A549 (cell line): Measurements from ENCODE around the gene CRNKL1. TPM values are rescaled to one million over a fixed set of nuclear protein-coding genes. Genes with fewer than 3 reads are reported as not detected.

Experiments
- ATAC-seq, 2 experiments: fragments of 200-7000 bp in 1 of 2; fragments of >200 bp in 1 of 2; cut with Nextera tagmentation in 1 of 2; cut with Tn5 transposase in 1 of 2; 3 replicates each; pipeline versions ENCODE4 v1.8.0 to v1.9.1; 2018 to 2020; ENCODE audit warnings: mild to moderate bottlenecking in 1 of 2, moderate library complexity in 1 of 2
- CTCF ChIA-PET: fragments of 300-600 bp; sonication (Branson Sonifier 250); formaldehyde crosslinking; extraction: SDS; loops from one replicate; lab custom pipeline; 2021; ENCODE audit warnings: antibody characterized with exemption, inconsistent platforms; lab: Yijun Ruan, JAX
- POLR2A ChIA-PET: fragments of 350-600 bp; formaldehyde crosslinking; extraction: SDS; loops from one replicate; lab custom pipeline; 2021; ENCODE audit warnings: antibody characterized with exemption, inconsistent platforms; lab: Yijun Ruan, JAX
- DNase-seq, 2 experiments: peaks; one replicate each; pipeline versions ENCODE4 v3.0.0 to v3.0.0-alpha.2; 2011 to 2016; ENCODE audit warnings: low read depth in 1 of 2, low spot score in 1 of 2
- FAIRE-seq: peaks from 2 replicates; lab custom pipeline; 2011; peaks lifted over from hg19 to GRCh38; lab: Jason Lieb, UNC
- H3K27ac ChIP-seq, 2 experiments: fragments of >200 bp; sonication (Bioruptor Twin); formaldehyde crosslinking; 3 replicates each; pipeline ENCODE4 v1.5.1; 2016 to 2017
- H3K4me1 ChIP-seq: fragments of >200 bp; sonication (Bioruptor Twin); formaldehyde crosslinking; 3 replicates; pipeline ENCODE4 v1.6.1; 2016
- H3K4me2 ChIP-seq: fragments of >200 bp; sonication (Bioruptor Twin); formaldehyde crosslinking; 3 replicates; pipeline ENCODE4 v1.6.1; 2016
- H3K4me3 ChIP-seq: fragments of >200 bp; sonication (Bioruptor Twin); formaldehyde crosslinking; 3 replicates; pipeline ENCODE4 v1.5.1; 2016
- H3K9me3 ChIP-seq: fragments of >200 bp; sonication (Bioruptor Twin); formaldehyde crosslinking; 3 replicates; pipeline ENCODE4 v1.6.1; 2016
- BHLHE40 ChIP-seq: IDR thresholded peaks from 2 replicates; pipeline ENCODE4 v1.6.1; 2012; ENCODE audit warnings: low read depth, low read length, inconsistent platforms
- CBX2 ChIP-seq: fragments of 200-600 bp; sonication (generic); IDR thresholded peaks from 2 replicates; pipeline ENCODE4 v1.6.1; 2016; ENCODE audit warnings: low read depth, mild to moderate bottlenecking, borderline replicate concordance
- CEBPB ChIP-seq, 2 experiments: fragments of >200 bp in 1 of 2; sonication (Bioruptor Twin) in 1 of 2; formaldehyde crosslinking in 1 of 2; IDR thresholded peaks; 2 replicates each; pipeline ENCODE4 v1.6.1; 2012 to 2016
- CHD2 ChIP-seq: fragments of 150-350 bp; IDR thresholded peaks from 2 replicates; pipeline ENCODE4 v1.6.1; 2014; ENCODE audit warnings: low read length; ENCODE audit not compliant: partially characterized antibody
- EHF ChIP-seq: fragments of 250-450 bp; sonication (Bioruptor Pico); IDR thresholded peaks from 2 replicates; pipeline ENCODE4 v1.5.0; 2020; ENCODE audit warnings: mild to moderate bottlenecking
- ELK1 ChIP-seq: fragments of 150-350 bp; IDR thresholded peaks from 2 replicates; pipeline ENCODE4 v1.6.1; 2014; ENCODE audit warnings: low read depth, mild to moderate bottlenecking, low read length
- EP300 ChIP-seq, 2 experiments: fragments of >200 bp; sonication (Bioruptor Twin); formaldehyde crosslinking; IDR thresholded peaks; 2 replicates in 1 of 2; 3 replicates in 1 of 2; pipeline ENCODE4 v1.6.1; 2016 to 2017
- ESRRA ChIP-seq: fragments of 150-350 bp; IDR thresholded peaks from 2 replicates; pipeline ENCODE4 v1.6.1; 2014; ENCODE audit warnings: mild to moderate bottlenecking, low read length, borderline replicate concordance
- FOSB ChIP-seq: fragments of 250-450 bp; sonication (Bioruptor Pico); IDR thresholded peaks from 2 replicates; pipeline ENCODE4 v1.5.0; 2020; ENCODE audit warnings: mild to moderate bottlenecking, moderate library complexity
- GATA3 ChIP-seq: IDR thresholded peaks from 2 replicates; pipeline ENCODE4 v1.6.1; 2012; ENCODE audit warnings: borderline replicate concordance
- HDAC2 ChIP-seq: fragments of 200-600 bp; sonication (generic); IDR thresholded peaks from 2 replicates; pipeline ENCODE4 v1.6.1; 2016
- HEYL ChIP-seq: fragments of 250-450 bp; sonication (Bioruptor Pico); IDR thresholded peaks from 2 replicates; pipeline ENCODE4 v1.8.0; 2021; ENCODE audit warnings: mild to moderate bottlenecking, moderate library complexity
- HOXA7 ChIP-seq: fragments of 250-450 bp; sonication (Bioruptor Pico); IDR thresholded peaks from 2 replicates; pipeline ENCODE4 v1.5.0; 2020; ENCODE audit warnings: mild to moderate bottlenecking, moderate library complexity
- HOXB13 ChIP-seq: fragments of 250-450 bp; sonication (Bioruptor Pico); IDR thresholded peaks from 2 replicates; pipeline ENCODE4 v1.5.0; 2020; ENCODE audit warnings: low read depth, mild to moderate bottlenecking, moderate library complexity
- HOXB5 ChIP-seq: fragments of 250-450 bp; sonication (Bioruptor Pico); IDR thresholded peaks from 2 replicates; pipeline ENCODE4 v1.5.0; 2020; ENCODE audit warnings: mild to moderate bottlenecking, moderate library complexity
- JUN ChIP-seq, 2 experiments: fragments of >200 bp; sonication (Bioruptor Twin); formaldehyde crosslinking; IDR thresholded peaks; 2 replicates in 1 of 2; 3 replicates in 1 of 2; pipeline ENCODE4 v1.6.1; 2016 to 2017
- KDM5A ChIP-seq: fragments of 200-600 bp; sonication (generic); IDR thresholded peaks from 2 replicates; pipeline ENCODE4 v1.6.1; 2016; ENCODE audit warnings: antibody characterized with exemption, mild to moderate bottlenecking
- MAX ChIP-seq: IDR thresholded peaks from 2 replicates; pipeline ENCODE4 v1.6.1; 2012
- POLR2AphosphoS2 ChIP-seq: conservative IDR thresholded peaks from 2 replicates; pipeline ENCODE4 v1.6.1; 2012; ENCODE audit warnings: low read length, improper control_type of control experiment, inconsistent platforms
- RARB ChIP-seq: fragments of 250-450 bp; sonication (Bioruptor Pico); IDR thresholded peaks from 2 replicates; pipeline ENCODE4 v1.8.0; 2021; ENCODE audit warnings: mild to moderate bottlenecking, moderate library complexity
- RCOR1 ChIP-seq: fragments of 150-350 bp; IDR thresholded peaks from 2 replicates; pipeline ENCODE4 v1.6.1; 2014; ENCODE audit warnings: antibody characterized with exemption, low read length, low read depth
- SMC3 ChIP-seq: fragments of >200 bp; sonication (Bioruptor Twin); formaldehyde crosslinking; IDR thresholded peaks from 3 replicates; pipeline ENCODE4 v1.6.1; 2018; ENCODE audit warnings: inconsistent platforms
- SREBF2 ChIP-seq: fragments of 450-650 bp; IDR thresholded peaks from 2 replicates; pipeline ENCODE4 v1.6.1; 2014; ENCODE audit warnings: mild to moderate bottlenecking, moderate library complexity
- TFCP2L1 ChIP-seq: fragments of 250-450 bp; sonication (Bioruptor Pico); IDR thresholded peaks from 2 replicates; pipeline ENCODE4 v1.5.0; 2021; ENCODE audit warnings: mild to moderate bottlenecking
- TP53 ChIP-seq: fragments of 250-450 bp; sonication (Bioruptor Pico); IDR thresholded peaks from 2 replicates; pipeline ENCODE4 v1.5.0; 2021; ENCODE audit warnings: mild to moderate bottlenecking, moderate library complexity
- ZSCAN20 ChIP-seq: fragments of 250-450 bp; sonication (Bioruptor Pico); IDR thresholded peaks from 2 replicates; pipeline ENCODE4 v1.8.0; 2022; ENCODE audit warnings: mild to moderate bottlenecking, moderate library complexity
- WGBS: methylation state at CpG from one replicate; pipeline ENCODE4 v1.1.6; 2017; ENCODE audit errors: missing lambda C conversion rate; 5-methylcytosine and 5-hydroxymethylcytosine counted together
- polyA plus RNA-seq, 4 experiments: library from polyadenylated mRNA; depleted of rRNA in 3 of 4; stranded (reverse); fragments of >200 nt; fragmentation: RNase III in 1 of 4; extraction: RNeasy Plus Mini Kit Qiagen cat#74134 plus additional on column Dnase treatment in 1 of 4; gene quantifications; 2 replicates in 3 of 4; 3 replicates in 1 of 4; pipeline ENCODE4 v1.2.3, GENCODE V29; 2011 to 2017
- TF ChIP-seq, protein P1 (sequence below): IDR thresholded peaks from 2 replicates; pipeline ENCODE4 v1.6.1; 2012
- TF ChIP-seq, protein P2 (sequence below): fragments of >200 bp; sonication (Bioruptor Twin); formaldehyde crosslinking; IDR thresholded peaks from 3 replicates; pipeline ENCODE4 v1.6.1; 2016
- TF ChIP-seq, protein P3 (sequence below): fragments of >200 bp; sonication (Bioruptor Twin); formaldehyde crosslinking; IDR thresholded peaks from 2 replicates; pipeline ENCODE4 v1.6.1; 2016

Gene CRNKL1
- polyA plus RNA-seq, 2 of the 4 experiments (the other 2 are of a cell fraction): 19.4 to 32.1 TPM

DNA sequence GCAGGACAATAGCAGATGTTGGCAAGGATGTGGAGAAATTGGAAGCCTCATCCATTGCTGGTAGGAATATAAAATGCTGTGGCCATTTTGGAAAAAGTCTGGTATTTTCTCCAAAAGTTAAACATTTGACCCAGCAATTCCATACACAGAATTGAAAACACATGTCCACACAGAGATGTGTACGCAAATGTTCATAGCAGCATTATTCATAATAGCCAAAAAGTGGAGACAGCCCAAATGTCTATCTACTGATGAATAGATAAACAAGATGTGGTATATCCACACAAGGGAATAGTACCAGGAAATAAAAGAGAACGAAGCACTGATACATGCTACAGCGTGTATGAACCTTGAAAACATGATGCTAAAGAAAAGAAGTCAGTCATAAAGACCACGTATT is 40.6 kb upstream of the CRNKL1 start:
- DNase-seq: no peak
- ChIA-PET POLR2A (no interaction called here), CTCF (no interaction called here)
- WGBS: 16% methylated on average over 4 of the region's 4 CpGs
- no peak overlapping the region for H3K27ac ChIP-seq
- no peak for TF ChIP-seq CHD2
- no peak for TF ChIP-seq RARB (CRISPR knock-in tag)
- TF ChIP-seq JUN (IDR thresholded peaks at IDR 0.05): no peak
- TF ChIP-seq EP300 (IDR thresholded peaks at IDR 0.05): no peak
- no peak for TF ChIP-seq BHLHE40
- TF ChIP-seq HOXA7 (CRISPR knock-in tag): no peak
- no peak for TF ChIP-seq RCOR1
- no peak for TF ChIP-seq CBX2
- no peak for TF ChIP-seq SREBF2
- no peak overlapping the region for H3K4me3 ChIP-seq
- no peaks in the 10 kb centered on the region for H3K4me1 ChIP-seq
- no peak for FAIRE-seq
- H3K4me2 ChIP-seq: no peak overlapping the region
- no peak for ATAC-seq
- H3K9me3 ChIP-seq: no peaks in the 10 kb centered on the region

- 3% methylated on average over 1 of the region's 1 CpG for WGBS
- Histone ChIP-seq H3K4me3 (no peak overlapping the region), H3K27ac (no peak overlapping the region), H3K9me3 (no peaks in the 10 kb centered on the region), H3K4me2 (no peak overlapping the region), H3K4me1 (no peaks in the 10 kb centered on the region)
- POLR2A ChIA-PET: no interaction called here
- no peak for DNase-seq
- FAIRE-seq: peak; percentile 36
- CTCF ChIA-PET: interaction anchor here (0.5 to 0.6 kb wide), 2 partner anchors 9 to 30 kb away, joined by 3 read pairs; no protein-coding TSS in a partner anchor
- no peak for ATAC-seq
- TF ChIP-seq CEBPB (IDR thresholded peaks at IDR 0.05) (no peak), TFCP2L1 (no peak), SMC3 (no peak), HEYL (CRISPR knock-in tag) (no peak), EHF (CRISPR knock-in tag) (no peak), HDAC2 (no peak), RARB (CRISPR knock-in tag) (no peak)
- TF ChIP-seq, protein P1, sequence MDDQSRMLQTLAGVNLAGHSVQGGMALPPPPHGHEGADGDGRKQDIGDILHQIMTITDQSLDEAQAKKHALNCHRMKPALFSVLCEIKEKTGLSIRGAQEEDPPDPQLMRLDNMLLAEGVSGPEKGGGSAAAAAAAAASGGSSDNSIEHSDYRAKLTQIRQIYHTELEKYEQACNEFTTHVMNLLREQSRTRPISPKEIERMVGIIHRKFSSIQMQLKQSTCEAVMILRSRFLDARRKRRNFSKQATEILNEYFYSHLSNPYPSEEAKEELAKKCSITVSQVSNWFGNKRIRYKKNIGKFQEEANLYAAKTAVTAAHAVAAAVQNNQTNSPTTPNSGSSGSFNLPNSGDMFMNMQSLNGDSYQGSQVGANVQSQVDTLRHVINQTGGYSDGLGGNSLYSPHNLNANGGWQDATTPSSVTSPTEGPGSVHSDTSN: no peak
- TF ChIP-seq, protein P2, sequence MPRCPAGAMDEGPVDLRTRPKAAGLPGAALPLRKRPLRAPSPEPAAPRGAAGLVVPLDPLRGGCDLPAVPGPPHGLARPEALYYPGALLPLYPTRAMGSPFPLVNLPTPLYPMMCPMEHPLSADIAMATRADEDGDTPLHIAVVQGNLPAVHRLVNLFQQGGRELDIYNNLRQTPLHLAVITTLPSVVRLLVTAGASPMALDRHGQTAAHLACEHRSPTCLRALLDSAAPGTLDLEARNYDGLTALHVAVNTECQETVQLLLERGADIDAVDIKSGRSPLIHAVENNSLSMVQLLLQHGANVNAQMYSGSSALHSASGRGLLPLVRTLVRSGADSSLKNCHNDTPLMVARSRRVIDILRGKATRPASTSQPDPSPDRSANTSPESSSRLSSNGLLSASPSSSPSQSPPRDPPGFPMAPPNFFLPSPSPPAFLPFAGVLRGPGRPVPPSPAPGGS: no peak
Measured at GRCh38 chr20:20089939-20090338, 37.7 kb upstream of the CRNKL1 start.

DNA sequence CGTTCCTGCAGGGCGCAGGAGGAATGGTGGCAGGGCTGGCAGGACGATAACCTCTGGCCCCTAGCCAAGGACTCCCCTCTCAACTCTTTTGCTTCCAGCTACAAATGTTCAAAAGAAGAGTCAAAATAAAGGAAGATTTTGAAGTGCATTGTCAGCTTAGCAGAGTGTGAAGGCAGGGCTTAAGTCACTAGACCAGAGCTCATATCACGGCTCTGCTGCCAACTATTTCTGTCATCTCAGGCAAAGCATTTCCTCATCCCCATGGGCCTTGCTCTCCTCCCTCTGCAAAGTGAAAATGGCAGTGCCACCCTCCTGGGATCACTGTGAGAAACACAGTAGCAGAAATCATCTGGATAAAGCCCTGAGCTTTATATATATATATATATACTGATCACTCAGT is 36.8 kb upstream of the CRNKL1 start:
- TF ChIP-seq ESRRA: no peak
- TF ChIP-seq HOXB13 (CRISPR knock-in tag): no peak
- TF ChIP-seq, protein P3, sequence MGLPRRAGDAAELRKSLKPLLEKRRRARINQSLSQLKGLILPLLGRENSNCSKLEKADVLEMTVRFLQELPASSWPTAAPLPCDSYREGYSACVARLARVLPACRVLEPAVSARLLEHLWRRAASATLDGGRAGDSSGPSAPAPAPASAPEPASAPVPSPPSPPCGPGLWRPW: no peak
- TF ChIP-seq ELK1: no peak
- no peak for TF ChIP-seq TP53 (CRISPR knock-in tag)
- no peak for TF ChIP-seq ZSCAN20 (CRISPR knock-in tag)
- no peak for TF ChIP-seq POLR2AphosphoS2
- TF ChIP-seq CBX2: no peak
- no peak for TF ChIP-seq HOXB5 (CRISPR knock-in tag)
- TF ChIP-seq KDM5A: no peak
- TF ChIP-seq GATA3: no peak
- no peak for TF ChIP-seq FOSB (CRISPR knock-in tag)
- no peak for TF ChIP-seq HOXA7 (CRISPR knock-in tag)
- no peak for TF ChIP-seq BHLHE40
- TF ChIP-seq MAX: no peak
- H3K27ac ChIP-seq: no peak overlapping the region
- H3K4me1 ChIP-seq: no peaks in the 10 kb centered on the region
- DNase-seq (no peak), ATAC-seq (no peak), FAIRE-seq (no peak)
- WGBS: 46% methylated on average over 4 of the region's 4 CpGs
- POLR2A ChIA-PET: no interaction called here
- no peak overlapping the region for H3K4me3 ChIP-seq
- no peak overlapping the region for H3K4me2 ChIP-seq
- no peaks in the 10 kb centered on the region for H3K9me3 ChIP-seq
- CTCF ChIA-PET: interaction anchor here (0.9 to 2.1 kb wide), 2 partner anchors 39 to 480 kb away, joined by 3 to 5 read pairs; no protein-coding TSS in a partner anchor
